Measurements from ENCODE around the gene PRKAG2.

- TF ChIP-seq CTCF (IDR thresholded peaks at IDR 0.05): no peak
- TF ChIP-seq POLR2A (IDR thresholded peaks at IDR 0.05): no peak
These were observed 46.4 kb upstream of the PRKAG2 start for GRCh38 chr7:151923097-151923876.

Measured in thyroid gland (tissue), 4 donors.